HepG2 (cell line): ENCODE data around the gene UNG. TPM values are rescaled to one million over a fixed set of nuclear protein-coding genes. Genes with fewer than 3 reads are reported as not detected.

Experiments used
- ATRX ChIP-seq: sonication (generic); formaldehyde crosslinking; IDR thresholded peaks from 2 replicates; pipeline ENCODE4 v1.4.0; 2020; ENCODE audit warnings: missing genetic modification reagents, borderline replicate concordance
- DNMT1 ChIP-seq: sonication (generic); formaldehyde crosslinking; IDR thresholded peaks from 2 replicates; pipeline ENCODE4 v1.5.1; 2020; ENCODE audit warnings: mild to moderate bottlenecking, missing genetic modification reagents
- EEA1 ChIP-seq: sonication (generic); formaldehyde crosslinking; IDR thresholded peaks from 2 replicates; pipeline ENCODE4 v1.5.1; 2020; ENCODE audit warnings: mild to moderate bottlenecking, missing genetic modification reagents, borderline replicate concordance
- ETV6 ChIP-seq: sonication (generic); formaldehyde crosslinking; conservative IDR thresholded peaks from 2 replicates; pipeline ENCODE4 v1.4.0; 2020; ENCODE audit warnings: missing genetic modification reagents
- GZF1 ChIP-seq: sonication (generic); formaldehyde crosslinking; IDR thresholded peaks from 2 replicates; pipeline ENCODE4 v1.5.1; 2020; ENCODE audit warnings: mild to moderate bottlenecking, missing genetic modification reagents
- HNF1A ChIP-seq, 2 experiments: sonication (generic) in 1 of 2; formaldehyde crosslinking in 1 of 2; IDR thresholded peaks; 2 replicates each; pipeline versions ENCODE4 v1.4.0 to v1.6.1; 2016 to 2020; ENCODE audit warnings: borderline replicate concordance in 1 of 2, low read depth in 1 of 2, mild to moderate bottlenecking in 1 of 2, missing genetic modification reagents in 1 of 2
- KMT2B ChIP-seq: IDR thresholded peaks from 2 replicates; pipeline ENCODE4 v1.6.1; 2016; ENCODE audit warnings: missing genetic modification reagents, missing compliant biosample characterization
- POLR2G ChIP-seq: fragments of 200-400 bp; formaldehyde crosslinking; IDR thresholded peaks from 2 replicates; pipeline ENCODE4 v1.6.1; 2018; ENCODE audit warnings: mild to moderate bottlenecking, low read depth, low read length, moderate library complexity
- PRDM4 ChIP-seq: sonication (generic); formaldehyde crosslinking; IDR thresholded peaks from 2 replicates; pipeline ENCODE4 v1.9.0; 2021; ENCODE audit warnings: missing genetic modification reagents, borderline replicate concordance
- REXO4 ChIP-seq: sonication (generic); formaldehyde crosslinking; IDR thresholded peaks from 2 replicates; pipeline ENCODE4 v1.8.0; 2022; ENCODE audit warnings: missing genetic modification reagents, mild to moderate bottlenecking, borderline replicate concordance
- SOX5 ChIP-seq: IDR thresholded peaks from 2 replicates; pipeline ENCODE4 v1.6.1; 2016; ENCODE audit warnings: borderline replicate concordance
- STAG1 ChIP-seq: sonication (generic); formaldehyde crosslinking; IDR thresholded peaks from 2 replicates; pipeline ENCODE4 v1.4.0; 2020; ENCODE audit warnings: missing genetic modification reagents
- ZNF142 ChIP-seq: sonication (generic); formaldehyde crosslinking; IDR thresholded peaks from 2 replicates; pipeline ENCODE4 v1.4.0; 2020; ENCODE audit warnings: missing genetic modification reagents
- ZNF33B ChIP-seq: sonication (generic); formaldehyde crosslinking; IDR thresholded peaks from 2 replicates; pipeline ENCODE4 v1.5.1; 2020; ENCODE audit warnings: mild to moderate bottlenecking, missing genetic modification reagents
- ZNF567 ChIP-seq: sonication (generic); formaldehyde crosslinking; IDR thresholded peaks from 2 replicates; pipeline ENCODE4 v1.8.1; 2023; ENCODE audit warnings: mild to moderate bottlenecking, missing genetic modification reagents, borderline replicate concordance
- ZNF615 ChIP-seq: sonication (generic); formaldehyde crosslinking; IDR thresholded peaks from 2 replicates; pipeline ENCODE4 v1.5.0; 2020; ENCODE audit warnings: mild to moderate bottlenecking, missing genetic modification reagents, borderline replicate concordance
- ZNF670 ChIP-seq: sonication (generic); formaldehyde crosslinking; IDR thresholded peaks from 2 replicates; pipeline ENCODE4 v1.8.0; 2022; ENCODE audit warnings: mild to moderate bottlenecking, missing genetic modification reagents, borderline replicate concordance
- polyA plus RNA-seq, 8 experiments: library from polyadenylated mRNA; depleted of rRNA in 3 of 8; stranded (reverse) in 7 of 8; unstranded in 1 of 8; fragments of >200 nt; fragmentation: Illumina TruSeq in 4 of 8; extraction: Trizol in 4 of 8; gene quantifications; 2 replicates each; pipeline versions ENCODE4 v1.2.1 to v1.2.3, GENCODE V29; 2011 to 2016; ENCODE audit warnings: low read depth in 4 of 8, missing spikeins in 1 of 8, mixed read lengths in 1 of 8; ENCODE audit not compliant: insufficient read depth in 1 of 8
- total RNA-seq, 5 experiments: library from RNA; depleted of rRNA; stranded (reverse); fragments of >200 nt; fragmentation: Illumina TruSeq; extraction: Trizol; gene quantifications; 2 replicates each; pipeline ENCODE4 v1.2.3, GENCODE V29; 2016; ENCODE audit warnings: low read depth in 1 of 5

UNG gene
- total and polyA plus RNA-seq, 2 of the 13 experiments (the other 11 are each of a cell fraction or from before 2014, with no cell fraction given) = 23.3 to 114 TPM

GRCh38 chr12:109065853-109066193 is 31.6 kb upstream of the UNG start (continued):
- peak; percentile 75; the same call in 1 of the 2 replicates for TF ChIP-seq ZNF142 (CRISPR knock-in tag)
- TF ChIP-seq ATRX (CRISPR knock-in tag) = no peak
- no peak for TF ChIP-seq PRDM4
- no peak for TF ChIP-seq POLR2G
- no peak for TF ChIP-seq ZNF567 (CRISPR knock-in tag)
- TF ChIP-seq SOX5 (CRISPR knock-in tag) = no peak
- TF ChIP-seq ZNF670 = no peak
- no peak for TF ChIP-seq REXO4 (CRISPR knock-in tag)
- no peak for TF ChIP-seq DNMT1 (CRISPR knock-in tag)
- no peak for TF ChIP-seq EEA1
- no peak for TF ChIP-seq ZNF33B
- no peak for TF ChIP-seq ZNF615 (CRISPR knock-in tag)
- no peak for TF ChIP-seq HNF1A (IDR thresholded peaks at IDR 0.05; ENCODE audit: low read depth)
- TF ChIP-seq HNF1A (CRISPR knock-in tag; IDR thresholded peaks at IDR 0.05; ENCODE audit: borderline replicate concordance) = no peak; the same call in 1 of the 2 replicates
- TF ChIP-seq STAG1 (CRISPR knock-in tag) = no peak
- TF ChIP-seq KMT2B (CRISPR knock-in tag) = no peak
- TF ChIP-seq ETV6 (CRISPR knock-in tag) = no peak
- no peak for TF ChIP-seq GZF1 (CRISPR knock-in tag)
